ENCODE measurements around the gene NPM1.

Gene NPM1

GRCh38 chr5:171386006-171386671 is 1.5 kb upstream of the NPM1 start:
- TF ChIP-seq CTCF (IDR thresholded peaks at IDR 0.05; ENCODE audit: low read depth, low read length): no peak
- DNase-seq (ENCODE audit: low read depth, low spot score): no peak
- no peak overlapping the region for H3K4me3 ChIP-seq (ENCODE audit: low read depth, low read length)
- in situ Hi-C loops (cut with HindIII; ENCODE audit: low sequenced_read_pairs): no loop called here

- peak overlapping the region; percentile 93 for H3K4me3 ChIP-seq (ENCODE audit: low read depth, low read length)
- no peak for DNase-seq (ENCODE audit: low read depth, low spot score)
- in situ Hi-C loops (cut with HindIII; ENCODE audit: low sequenced_read_pairs): no loop called here
- TF ChIP-seq CTCF (IDR thresholded peaks at IDR 0.05; ENCODE audit: low read depth, low read length): no peak
Measured at GRCh38 chr5:171386861-171387344, 746 bp upstream of the NPM1 start.

- H3K4me3 ChIP-seq (ENCODE audit: low read depth, low read length): peak overlapping the region; percentile 93
- TF ChIP-seq CTCF (IDR thresholded peaks at IDR 0.05; ENCODE audit: low read depth, low read length): no peak
- peak; percentile 72 for DNase-seq (ENCODE audit: low read depth, low spot score)
- in situ Hi-C loops (cut with HindIII; ENCODE audit: low sequenced_read_pairs): no loop called here
Measured at GRCh38 chr5:171387970-171388815, 544 bp downstream of the NPM1 start.

GRCh38 chr5:171388816-171389168 is 1.1 kb downstream of the NPM1 start:
- DNase-seq (ENCODE audit: low read depth, low spot score): no peak
- peak overlapping the region; percentile 93 for H3K4me3 ChIP-seq (ENCODE audit: low read depth, low read length)
- in situ Hi-C loops (cut with HindIII; ENCODE audit: low sequenced_read_pairs): no loop called here
- no peak for TF ChIP-seq CTCF (IDR thresholded peaks at IDR 0.05; ENCODE audit: low read depth, low read length)

GRCh38 chr5:171390883-171391677 is 3.4 kb downstream of the NPM1 start:
- in situ Hi-C loops (cut with HindIII; ENCODE audit: low sequenced_read_pairs): no loop called here
- DNase-seq (ENCODE audit: low read depth, low spot score): no peak
- no peak overlapping the region for H3K4me3 ChIP-seq (ENCODE audit: low read depth, low read length)
- no peak for TF ChIP-seq CTCF (IDR thresholded peaks at IDR 0.05; ENCODE audit: low read depth, low read length)

- no peak for TF ChIP-seq CTCF (IDR thresholded peaks at IDR 0.05; ENCODE audit: low read depth, low read length)
- no peak overlapping the region for H3K4me3 ChIP-seq (ENCODE audit: low read depth, low read length)
- in situ Hi-C loops (cut with HindIII; ENCODE audit: low sequenced_read_pairs): no loop called here
- DNase-seq (ENCODE audit: low read depth, low spot score): no peak
Measured at GRCh38 chr5:171391996-171392577, 4.4 kb downstream of the NPM1 start.
